Measurements from ENCODE around the gene ROR2.

DNA sequence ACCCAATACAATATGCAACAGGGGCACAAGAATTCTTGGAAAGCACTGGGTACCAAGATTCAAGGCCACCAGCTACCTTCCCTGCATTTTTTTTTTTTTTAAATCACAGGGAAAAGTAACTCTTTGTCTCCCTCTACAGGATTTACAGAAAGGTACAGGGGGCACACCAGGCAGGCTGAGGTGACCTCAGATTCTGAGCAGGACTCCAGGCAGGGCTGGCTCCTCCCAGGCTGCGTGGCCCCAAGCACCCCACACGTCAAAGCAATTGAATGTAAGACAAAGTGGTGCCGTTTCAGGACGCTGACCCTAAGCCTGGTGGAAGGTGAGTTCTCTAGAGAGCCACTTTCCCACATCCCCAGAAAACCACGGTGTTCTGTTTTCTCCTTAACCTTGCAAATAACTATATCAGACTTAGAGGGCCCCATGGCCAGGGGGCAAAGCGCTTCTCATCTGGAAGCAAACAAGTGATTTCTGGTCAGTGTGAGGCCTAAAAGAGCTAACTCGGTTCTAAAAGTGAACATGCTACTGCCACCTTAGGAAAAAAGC, 222.6 kb downstream of the ROR2 start:
- TF ChIP-seq, protein P1, sequence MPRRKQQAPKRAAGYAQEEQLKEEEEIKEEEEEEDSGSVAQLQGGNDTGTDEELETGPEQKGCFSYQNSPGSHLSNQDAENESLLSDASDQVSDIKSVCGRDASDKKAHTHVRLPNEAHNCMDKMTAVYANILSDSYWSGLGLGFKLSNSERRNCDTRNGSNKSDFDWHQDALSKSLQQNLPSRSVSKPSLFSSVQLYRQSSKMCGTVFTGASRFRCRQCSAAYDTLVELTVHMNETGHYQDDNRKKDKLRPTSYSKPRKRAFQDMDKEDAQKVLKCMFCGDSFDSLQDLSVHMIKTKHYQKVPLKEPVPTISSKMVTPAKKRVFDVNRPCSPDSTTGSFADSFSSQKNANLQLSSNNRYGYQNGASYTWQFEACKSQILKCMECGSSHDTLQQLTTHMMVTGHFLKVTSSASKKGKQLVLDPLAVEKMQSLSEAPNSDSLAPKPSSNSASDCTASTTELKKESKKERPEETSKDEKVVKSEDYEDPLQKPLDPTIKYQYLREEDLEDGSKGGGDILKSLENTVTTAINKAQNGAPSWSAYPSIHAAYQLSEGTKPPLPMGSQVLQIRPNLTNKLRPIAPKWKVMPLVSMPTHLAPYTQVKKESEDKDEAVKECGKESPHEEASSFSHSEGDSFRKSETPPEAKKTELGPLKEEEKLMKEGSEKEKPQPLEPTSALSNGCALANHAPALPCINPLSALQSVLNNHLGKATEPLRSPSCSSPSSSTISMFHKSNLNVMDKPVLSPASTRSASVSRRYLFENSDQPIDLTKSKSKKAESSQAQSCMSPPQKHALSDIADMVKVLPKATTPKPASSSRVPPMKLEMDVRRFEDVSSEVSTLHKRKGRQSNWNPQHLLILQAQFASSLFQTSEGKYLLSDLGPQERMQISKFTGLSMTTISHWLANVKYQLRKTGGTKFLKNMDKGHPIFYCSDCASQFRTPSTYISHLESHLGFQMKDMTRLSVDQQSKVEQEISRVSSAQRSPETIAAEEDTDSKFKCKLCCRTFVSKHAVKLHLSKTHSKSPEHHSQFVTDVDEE (CRISPR knock-in tag; IDR thresholded peaks at IDR 0.05): no peak
- TF ChIP-seq ARNTL (CRISPR knock-in tag; IDR thresholded peaks at IDR 0.05; ENCODE audit: borderline replicate concordance, low read depth): no peak

Measured in SK-N-SH treated with all-trans-retinoic acid at 6 μM for 48 hours (cell line).